ENCODE data around the gene EFCAB7.
A peak's percentile ranks its signal among the peaks of the same experiment; 100 is the strongest.
"Not testable (repeated sequence)": the region's sequence is repeated elsewhere in the genome, so short reads cannot be mapped to it uniquely, and the experiment has no call there.

The EFCAB7 gene

GRCh38 chr1:63555480-63555879 lies 32.2 kb downstream of the EFCAB7 start:
- no peak for DNase-seq

GRCh38 chr1:63557365-63557987 lies 34.2 kb downstream of the EFCAB7 start:
- DNase-seq: peak; percentile 52 to 67 (median 61)

DNA sequence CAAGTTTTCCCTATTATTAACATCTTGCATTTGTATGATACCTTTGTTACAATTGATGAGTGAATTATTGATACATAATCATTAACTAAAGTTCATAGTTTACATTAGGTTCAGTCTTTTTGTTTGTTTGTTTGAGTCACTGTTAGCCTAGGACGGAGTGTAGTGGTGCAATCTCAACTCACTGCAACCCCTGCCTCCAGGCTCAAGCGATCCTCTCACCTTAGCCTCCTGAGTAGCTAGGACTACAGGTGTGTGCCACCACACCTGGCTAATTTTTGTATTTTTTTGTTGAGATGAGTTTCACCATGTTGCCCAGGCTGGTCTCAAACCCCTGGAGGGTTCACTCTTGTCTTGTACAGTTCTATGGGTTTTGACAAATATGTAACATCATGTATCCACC lies 36.0 kb downstream of the EFCAB7 start:
- no peak for DNase-seq

DNA sequence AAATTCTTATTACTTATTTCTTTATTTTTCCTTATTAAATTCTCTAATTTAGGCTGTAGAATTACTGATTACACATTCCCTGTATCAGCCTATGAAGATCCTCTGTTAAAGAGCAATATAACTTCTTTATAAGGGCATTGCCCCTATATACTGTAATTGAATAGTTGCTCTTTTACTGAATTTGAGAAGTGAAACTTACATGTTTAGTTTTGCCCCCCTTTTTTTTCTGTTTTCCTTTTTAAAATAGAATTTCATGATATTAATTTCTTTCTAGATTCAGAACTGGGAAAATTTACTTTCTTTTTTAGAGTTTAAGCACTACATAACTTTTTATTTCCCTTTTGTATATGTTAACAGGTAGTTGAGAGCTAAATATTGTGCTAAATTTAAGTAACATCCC lies 40.4 kb downstream of the EFCAB7 start:
- no peak for DNase-seq

- no peak for DNase-seq
Observed at GRCh38 chr1:63569068-63569467, 45.7 kb downstream of the EFCAB7 start.

GRCh38 chr1:63569640-63570316 lies 46.5 kb downstream of the EFCAB7 start:
- no peak for DNase-seq

DNA sequence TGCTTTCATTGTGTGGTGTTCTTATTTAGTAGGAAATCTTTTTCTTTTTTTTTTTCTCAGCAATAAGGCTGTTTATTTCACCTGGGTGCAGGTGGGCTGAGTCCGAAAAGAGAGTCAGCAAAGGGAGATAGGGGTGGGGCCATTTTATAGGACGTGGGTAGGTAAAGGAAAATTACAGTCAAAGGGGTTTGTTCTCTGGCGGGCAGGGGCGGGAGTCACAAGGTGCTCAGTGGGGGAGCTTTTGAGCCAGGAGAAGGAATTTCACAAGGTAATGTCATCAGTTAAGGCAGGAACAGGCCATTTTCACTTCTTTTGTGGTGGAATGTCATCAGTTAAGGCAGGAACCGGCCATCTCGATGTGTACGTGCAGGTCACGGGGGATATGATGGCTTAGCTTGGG lies 49.4 kb downstream of the EFCAB7 start:
- not testable (repeated sequence) for DNase-seq

DNA sequence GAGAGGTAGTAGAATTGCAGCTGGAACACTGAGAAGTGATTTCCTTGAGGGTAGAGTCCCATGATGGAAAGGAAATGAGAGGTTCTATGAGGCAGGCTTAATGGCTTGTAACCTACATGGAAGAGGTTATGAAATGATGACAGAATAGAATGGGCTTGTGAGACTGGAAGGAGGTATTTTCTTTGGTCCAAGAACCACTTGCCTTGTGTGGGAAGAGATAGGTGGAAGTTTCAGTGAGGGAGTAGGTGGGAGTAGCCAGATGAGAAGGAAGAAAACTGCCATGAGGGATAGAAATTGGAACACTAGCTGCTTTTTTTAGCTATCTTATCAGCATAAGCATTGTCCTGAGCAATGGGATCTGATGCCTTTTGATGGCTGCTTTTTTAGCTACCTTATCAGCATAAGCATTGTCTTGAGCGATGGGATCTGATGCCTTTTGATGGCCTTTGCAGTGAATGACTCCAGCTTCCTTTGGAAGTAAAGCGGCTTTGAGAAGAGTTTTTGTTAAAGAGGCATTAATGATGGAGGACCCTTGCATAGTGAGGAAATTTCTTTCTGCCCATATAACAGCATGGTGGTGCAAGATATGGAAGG lies 51.0 kb downstream of the EFCAB7 start:
- not testable (repeated sequence) for DNase-seq

DNA sequence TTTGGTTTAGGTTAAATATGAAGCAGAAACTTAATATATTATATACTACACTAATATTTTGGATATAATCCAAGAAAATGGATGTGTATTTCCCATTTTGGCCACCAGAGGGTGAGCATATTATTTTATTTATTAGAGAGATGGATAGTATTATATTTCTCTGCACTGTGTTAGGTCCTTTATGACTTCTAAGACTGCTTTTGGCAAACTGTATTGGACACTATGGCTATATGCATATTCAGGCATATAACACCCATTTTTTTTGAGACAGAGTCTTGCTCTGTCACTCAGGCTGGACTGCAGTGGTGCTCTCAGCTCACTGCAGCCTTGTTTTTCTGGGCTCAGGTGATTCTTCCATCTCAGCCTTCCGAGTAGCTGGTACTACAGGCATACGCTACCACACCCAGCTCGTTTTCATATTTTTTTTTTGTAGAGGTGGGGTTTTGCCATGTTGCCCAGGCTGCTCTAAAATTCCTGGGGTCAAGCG lies 52.1 kb downstream of the EFCAB7 start:
- peak; percentile 51 to 69 (median 66) for DNase-seq

GRCh38 chr1:63586326-63586725 lies 63.0 kb downstream of the EFCAB7 start:
- DNase-seq: peak in 1 of 3 donors; percentile 3

DNA sequence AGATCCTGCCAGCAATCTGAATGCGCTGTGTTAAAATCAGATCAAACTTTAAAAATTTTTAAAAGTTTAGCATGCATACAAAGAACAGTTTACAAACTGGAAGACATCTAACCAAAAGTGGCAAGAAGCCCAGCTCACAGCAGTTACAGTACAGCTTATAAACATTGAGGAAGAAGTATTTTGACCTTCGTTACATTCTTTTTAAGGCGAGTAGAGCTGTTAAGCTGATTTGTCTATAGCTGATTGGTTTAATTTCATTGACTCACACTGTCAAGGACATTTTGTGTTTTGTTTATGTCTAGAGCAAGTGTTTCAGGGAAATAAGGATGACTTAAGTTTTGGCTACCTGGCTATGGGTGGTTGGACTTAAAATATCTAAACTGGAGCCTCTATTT lies 66.8 kb downstream of the EFCAB7 start:
- no peak for DNase-seq

- peak; percentile 20 to 39 (median 25) for DNase-seq
Observed at GRCh38 chr1:63592536-63593302, 69.4 kb downstream of the EFCAB7 start.

GRCh38 chr1:63593303-63593885 lies 70.1 kb downstream of the EFCAB7 start, which contains the start of gene PGM1:
Gene PGM1 (plus strand): TSS chr1:63593411. CDS start chr1:63593489, 78 bp downstream.
- peak; percentile 74 to 89 (median 74) for DNase-seq

GRCh38 chr1:63593886-63594605 lies 70.7 kb downstream of the EFCAB7 start:
- DNase-seq: peak; percentile 29 to 56 (median 52)

- no peak for DNase-seq
Observed at GRCh38 chr1:63595435-63595834, 72.1 kb downstream of the EFCAB7 start.

GRCh38 chr1:63599799-63600198 lies 76.5 kb downstream of the EFCAB7 start:
- DNase-seq: no peak

DNA sequence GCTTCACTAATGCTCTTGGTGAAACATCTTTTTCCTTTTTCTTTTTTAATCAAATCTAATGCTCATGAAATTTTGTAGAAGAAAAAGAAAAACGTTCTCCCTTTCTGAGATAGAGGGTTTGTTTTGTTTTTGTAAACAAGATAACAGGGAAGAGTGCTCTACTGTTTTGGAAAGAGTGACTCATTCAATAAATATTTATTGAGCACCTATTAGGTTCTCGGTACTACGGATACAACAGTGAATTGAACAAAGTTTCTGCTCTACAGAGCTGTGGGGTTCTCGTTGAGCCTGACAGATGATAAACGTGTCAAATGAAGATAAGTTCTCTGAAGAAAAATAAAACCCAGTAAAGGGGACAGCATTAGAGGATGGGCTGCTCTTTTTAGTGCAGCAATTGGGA lies 76.9 kb downstream of the EFCAB7 start:
- DNase-seq: no peak

GRCh38 chr1:63601061-63601460 lies 77.7 kb downstream of the EFCAB7 start:
- no peak for DNase-seq

DNA sequence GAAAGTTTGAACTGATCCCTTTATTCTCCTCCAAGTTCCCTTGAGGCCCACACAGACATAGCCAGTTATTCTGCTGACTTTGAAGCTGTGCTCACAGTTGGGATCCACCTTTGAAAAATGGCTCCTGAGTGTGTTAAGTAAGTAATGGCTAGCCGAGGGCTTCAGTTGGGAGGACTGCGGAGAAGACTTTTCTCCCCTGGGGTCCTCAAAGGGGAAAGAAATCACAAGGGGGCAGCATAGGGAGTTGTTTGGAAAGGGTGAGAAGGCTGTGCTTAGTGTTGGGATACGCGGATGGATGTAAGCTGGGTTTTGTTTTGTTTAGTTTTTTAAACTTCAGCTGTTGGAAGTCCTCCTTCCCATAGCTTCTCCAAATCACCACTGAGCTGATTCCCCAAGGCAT lies 78.1 kb downstream of the EFCAB7 start:
- DNase-seq: no peak

DNA sequence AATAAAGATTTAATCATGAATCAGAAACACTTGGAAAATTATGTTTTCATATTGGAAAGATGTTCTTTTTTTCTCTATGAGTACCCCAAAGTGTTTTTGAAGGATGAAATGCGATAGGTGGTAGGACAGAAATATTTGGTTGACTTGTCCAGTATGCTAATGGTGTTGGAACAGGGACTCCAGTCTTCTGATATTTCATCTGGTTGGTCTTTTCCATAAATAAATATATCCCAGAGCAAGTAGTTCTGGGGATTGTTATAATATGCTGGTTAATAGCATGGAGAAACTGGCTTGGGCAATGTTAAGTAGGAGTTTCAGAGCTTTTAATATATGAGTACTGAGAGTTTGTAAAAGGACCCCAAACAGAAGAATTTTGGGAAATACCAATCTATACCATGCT lies 78.6 kb downstream of the EFCAB7 start:
- no peak for DNase-seq

DNA sequence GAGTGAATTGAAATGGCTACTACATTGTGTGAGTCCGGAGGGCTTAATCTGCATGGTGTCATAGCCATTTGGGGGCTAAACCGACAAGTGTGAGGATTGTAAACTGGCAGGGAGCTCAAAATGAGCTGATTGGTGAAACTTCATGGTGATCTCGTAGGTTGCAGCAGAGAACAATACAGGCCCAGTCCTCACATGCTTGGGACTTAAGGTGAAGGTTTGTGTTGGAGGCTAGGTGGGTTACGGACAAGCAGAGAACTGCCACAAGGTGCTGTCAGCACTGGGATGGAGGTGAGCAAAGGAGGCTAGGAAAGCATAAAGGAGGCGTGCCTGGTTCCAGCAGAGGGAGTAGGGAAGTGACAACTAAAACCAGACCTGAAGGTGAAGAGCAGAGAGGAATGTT lies 79.3 kb downstream of the EFCAB7 start:
- DNase-seq: no peak

DNA sequence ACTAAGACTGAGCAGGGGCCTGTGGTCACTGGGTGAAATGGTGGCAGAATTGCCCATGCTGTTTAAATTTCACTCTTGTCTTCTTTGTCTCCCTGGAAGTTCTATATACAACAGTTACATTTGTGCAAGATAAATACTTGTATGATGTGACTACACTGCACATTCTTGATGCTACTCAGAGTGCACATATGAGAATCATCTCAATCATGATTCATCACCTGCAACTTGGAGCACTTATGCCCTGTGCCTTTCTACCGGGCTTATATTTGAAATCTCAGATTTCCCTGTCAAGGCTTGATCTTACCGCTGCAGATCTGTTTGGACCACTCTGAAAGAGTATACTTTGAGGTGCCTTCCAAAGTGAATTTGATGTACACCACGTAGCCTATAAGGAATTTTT lies 80.5 kb downstream of the EFCAB7 start:
- no peak for DNase-seq

All from suppressor macrophage treated with lipopolysaccharide for 1 hour (primary cell).